Stimulated activated naive CD4-positive, alpha-beta T cell treated with Interleukin-2 at 50 U/mL for 16 hours (primary cell): Measurements from ENCODE around the gene EPHB1.
"Not testable (repeated sequence)": the region's sequence is repeated elsewhere in the genome, so short reads cannot be mapped to it uniquely, and the experiment has no call there.

Experiments
- DNase-seq: peaks from one replicate; lab custom pipeline; 2025; lab: John Stamatoyannopoulos, UW

Gene EPHB1

GRCh38 chr3:135047061-135047460 is 252.0 kb downstream of the EPHB1 start:
- DNase-seq = no peak

GRCh38 chr3:135050536-135050935 is 255.5 kb downstream of the EPHB1 start:
- DNase-seq = no peak

GRCh38 chr3:135051409-135051973 is 256.4 kb downstream of the EPHB1 start:
- no peak for DNase-seq

GRCh38 chr3:135055449-135055848 is 260.4 kb downstream of the EPHB1 start:
- DNase-seq = no peak

- no peak for DNase-seq
Measured at GRCh38 chr3:135056084-135056730, 261.1 kb downstream of the EPHB1 start.

GRCh38 chr3:135056733-135057310 is 261.8 kb downstream of the EPHB1 start:
- no peak for DNase-seq

- DNase-seq = no peak
Measured at GRCh38 chr3:135057996-135058395, 262.9 kb downstream of the EPHB1 start.

- no peak for DNase-seq
Measured at GRCh38 chr3:135059580-135059979, 264.5 kb downstream of the EPHB1 start.

GRCh38 chr3:135066844-135067727 is 272.0 kb downstream of the EPHB1 start:
- not testable (repeated sequence) for DNase-seq

- no peak for DNase-seq
Measured at GRCh38 chr3:135068011-135068410, 273.0 kb downstream of the EPHB1 start.

- DNase-seq = no peak
Measured at GRCh38 chr3:135069406-135069805, 274.3 kb downstream of the EPHB1 start.

- no peak for DNase-seq
Measured at GRCh38 chr3:135071483-135071882, 276.4 kb downstream of the EPHB1 start.

GRCh38 chr3:135072431-135072830 is 277.4 kb downstream of the EPHB1 start:
- no peak for DNase-seq

- no peak for DNase-seq
Measured at GRCh38 chr3:135075157-135075556, 280.1 kb downstream of the EPHB1 start.

GRCh38 chr3:135076341-135076740 is 281.3 kb downstream of the EPHB1 start:
- DNase-seq = no peak

- DNase-seq = no peak
Measured at GRCh38 chr3:135077186-135077585, 282.1 kb downstream of the EPHB1 start.

GRCh38 chr3:135078283-135078682 is 283.2 kb downstream of the EPHB1 start:
- no peak for DNase-seq

GRCh38 chr3:135079095-135079494 is 284.0 kb downstream of the EPHB1 start:
- DNase-seq = no peak

- DNase-seq = no peak
Measured at GRCh38 chr3:135081451-135081850, 286.4 kb downstream of the EPHB1 start.

- no peak for DNase-seq
Measured at GRCh38 chr3:135081856-135082434, 286.9 kb downstream of the EPHB1 start.

- no peak for DNase-seq
Measured at GRCh38 chr3:135082706-135083105, 287.6 kb downstream of the EPHB1 start.

GRCh38 chr3:135083179-135083578 is 288.1 kb downstream of the EPHB1 start:
- no peak for DNase-seq
